MM.1S (cell line): Measurements from ENCODE around the gene SHC1.
"Not testable (repeated sequence)": the region's sequence is repeated elsewhere in the genome, so short reads cannot be mapped to it uniquely, and the experiment has no call there.

ENCODE experiments used
- DNase-seq: peaks from one replicate; pipeline ENCODE4 v3.0.0-alpha.2; 2015
- H2AFZ ChIP-seq: fragments of 300-600 bp; sonication (generic); 2 replicates; pipeline ENCODE4 v1.6.0; 2016; ENCODE audit warnings: antibody characterized with exemption, low read length
- H3F3A ChIP-seq: fragments of 300-600 bp; sonication (generic); 2 replicates; pipeline ENCODE4 v1.6.1; 2016; ENCODE audit warnings: mild to moderate bottlenecking, antibody characterized with exemption, low read length, moderate library complexity, mixed read lengths; ENCODE audit not compliant: insufficient read depth
- H3K27ac ChIP-seq: fragments of 300-600 bp; sonication (generic); 2 replicates; pipeline ENCODE4 v1.5.1; 2016; ENCODE audit warnings: mild to moderate bottlenecking, low read length
- H3K27me3 ChIP-seq: fragments of 300-600 bp; sonication (generic); replicated peaks from 2 replicates; pipeline ENCODE4 v1.6.0; 2016; ENCODE audit warnings: low read length; ENCODE audit not compliant: insufficient read depth
- H3K36me3 ChIP-seq: fragments of 300-600 bp; sonication (generic); replicated peaks from 2 replicates; pipeline ENCODE4 v1.6.1; 2016; ENCODE audit warnings: mild to moderate bottlenecking, low read length, mixed read lengths; ENCODE audit not compliant: insufficient read depth
- H3K4me1 ChIP-seq: fragments of 300-600 bp; sonication (generic); 2 replicates; pipeline ENCODE4 v1.6.1; 2016; ENCODE audit warnings: low read length, mixed read lengths
- H3K4me2 ChIP-seq: fragments of 300-600 bp; sonication (generic); 2 replicates; pipeline ENCODE4 v1.6.0; 2016; ENCODE audit warnings: low read depth, low read length
- H3K4me3 ChIP-seq: fragments of 300-600 bp; sonication (generic); 2 replicates; pipeline ENCODE4 v1.5.1; 2016; ENCODE audit warnings: low read length, mixed read lengths
- H3K79me2 ChIP-seq: fragments of 300-600 bp; sonication (generic); 2 replicates; pipeline ENCODE4 v1.6.1; 2016; ENCODE audit warnings: mixed run types, low read length, mixed read lengths
- H3K9ac ChIP-seq: fragments of 300-600 bp; sonication (generic); 2 replicates; pipeline ENCODE4 v1.6.1; 2016; ENCODE audit warnings: low read length, mixed read lengths
- H3K9me2 ChIP-seq: fragments of 300-600 bp; sonication (generic); replicated peaks from 2 replicates; pipeline ENCODE4 v1.6.1; 2016; ENCODE audit warnings: mild to moderate bottlenecking, low read length, mixed read lengths; ENCODE audit not compliant: insufficient read depth
- H3K9me3 ChIP-seq: fragments of 300-600 bp; sonication (generic); replicated peaks from 2 replicates; pipeline ENCODE4 v1.6.1; 2016; ENCODE audit warnings: mild to moderate bottlenecking, low read length, mixed read lengths; ENCODE audit not compliant: insufficient read depth
- H4K20me1 ChIP-seq: fragments of 300-600 bp; sonication (generic); 2 replicates; pipeline ENCODE4 v1.6.1; 2016; ENCODE audit warnings: mild to moderate bottlenecking, low read length, moderate library complexity, mixed read lengths; ENCODE audit not compliant: insufficient read depth
- EZH2 ChIP-seq: fragments of 300-600 bp; sonication (generic); optimal IDR thresholded peaks from 2 replicates; pipeline ENCODE3; 2017; ENCODE audit warnings: low read depth, mild to moderate bottlenecking, antibody characterized with exemption, low read length, mixed read lengths
- EZH2phosphoT487 ChIP-seq: fragments of 300-600 bp; sonication (generic); IDR thresholded peaks from 2 replicates; pipeline ENCODE4 v1.6.1; 2018; ENCODE audit warnings: antibody characterized with exemption, low read length
- TF ChIP-seq, protein P1 (sequence below): fragments of 300-600 bp; sonication (generic); IDR thresholded peaks from 2 replicates; pipeline ENCODE4 v1.5.1; 2016; ENCODE audit warnings: antibody characterized with exemption, low read length, mixed read lengths

Gene SHC1

DNA sequence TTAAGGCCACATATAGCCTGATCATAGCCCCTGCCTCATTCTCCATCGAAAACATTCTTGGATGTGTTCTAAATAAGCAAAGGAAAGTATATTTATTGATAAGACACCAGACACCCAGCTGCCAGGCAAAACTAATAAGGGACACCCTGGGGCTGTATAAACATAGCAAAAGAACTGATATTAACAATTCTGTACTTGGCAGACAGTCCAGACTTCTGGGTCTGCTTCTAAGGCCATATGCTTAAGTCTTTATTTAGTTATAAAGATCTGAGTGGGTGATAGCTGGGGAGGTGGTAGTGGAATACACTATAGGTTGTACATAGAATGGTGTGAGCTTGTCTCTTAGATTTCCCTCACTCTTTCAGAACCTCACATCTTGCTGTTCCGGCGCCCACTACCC, 7.8 kb upstream of the SHC1 start:
- TF ChIP-seq, protein P1, sequence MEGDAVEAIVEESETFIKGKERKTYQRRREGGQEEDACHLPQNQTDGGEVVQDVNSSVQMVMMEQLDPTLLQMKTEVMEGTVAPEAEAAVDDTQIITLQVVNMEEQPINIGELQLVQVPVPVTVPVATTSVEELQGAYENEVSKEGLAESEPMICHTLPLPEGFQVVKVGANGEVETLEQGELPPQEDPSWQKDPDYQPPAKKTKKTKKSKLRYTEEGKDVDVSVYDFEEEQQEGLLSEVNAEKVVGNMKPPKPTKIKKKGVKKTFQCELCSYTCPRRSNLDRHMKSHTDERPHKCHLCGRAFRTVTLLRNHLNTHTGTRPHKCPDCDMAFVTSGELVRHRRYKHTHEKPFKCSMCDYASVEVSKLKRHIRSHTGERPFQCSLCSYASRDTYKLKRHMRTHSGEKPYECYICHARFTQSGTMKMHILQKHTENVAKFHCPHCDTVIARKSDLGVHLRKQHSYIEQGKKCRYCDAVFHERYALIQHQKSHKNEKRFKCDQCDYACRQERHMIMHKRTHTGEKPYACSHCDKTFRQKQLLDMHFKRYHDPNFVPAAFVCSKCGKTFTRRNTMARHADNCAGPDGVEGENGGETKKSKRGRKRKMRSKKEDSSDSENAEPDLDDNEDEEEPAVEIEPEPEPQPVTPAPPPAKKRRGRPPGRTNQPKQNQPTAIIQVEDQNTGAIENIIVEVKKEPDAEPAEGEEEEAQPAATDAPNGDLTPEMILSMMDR, result no peak
- no peak for TF ChIP-seq EZH2
- TF ChIP-seq EZH2phosphoT487, result no peak
- H3K27me3 ChIP-seq, result no peaks in the 10 kb centered on the region
- H3K36me3 ChIP-seq, result peaks cover 9% of the 10 kb centered on the region
- H4K20me1 ChIP-seq, result no peaks in the 10 kb centered on the region
- peaks cover 79% of the 10 kb centered on the region for H3K79me2 ChIP-seq
- H3K4me1 ChIP-seq, result peaks cover 13% of the 10 kb centered on the region
- no peak overlapping the region for H3K4me3 ChIP-seq
- H3K9ac ChIP-seq, result no peak overlapping the region
- H3K9me3 ChIP-seq, result no peaks in the 10 kb centered on the region
- no peak overlapping the region for H2AFZ ChIP-seq
- no peak overlapping the region for H3K27ac ChIP-seq
- H3K4me2 ChIP-seq, result no peak overlapping the region
- H3F3A ChIP-seq, result peaks cover 54% of the 10 kb centered on the region
- DNase-seq, result no peak
- no peaks in the 10 kb centered on the region for H3K9me2 ChIP-seq

DNA sequence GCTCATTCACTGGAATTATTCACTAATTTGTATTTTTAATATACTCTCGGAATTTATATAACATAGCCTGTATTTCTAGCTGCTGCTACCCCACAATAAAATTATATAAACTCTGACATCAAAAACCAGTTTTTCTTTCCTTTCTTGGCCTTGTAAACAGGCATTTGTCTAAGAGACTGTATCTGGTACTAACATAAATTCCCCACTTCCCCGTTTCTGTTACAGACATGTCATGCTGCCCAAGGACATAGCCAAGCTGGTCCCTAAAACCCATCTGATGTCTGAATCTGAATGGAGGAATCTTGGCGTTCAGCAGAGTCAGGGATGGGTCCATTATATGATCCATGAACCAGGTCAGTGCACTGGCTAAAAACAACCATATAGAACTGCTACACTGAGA, 7.2 kb upstream of the SHC1 start:
- H3K4me3 ChIP-seq, H3K9me3 ChIP-seq, H3K4me2 ChIP-seq, H3K27ac ChIP-seq, H3K36me3 ChIP-seq, DNase-seq, H2AFZ ChIP-seq, H3K9ac ChIP-seq, H3K9me2 ChIP-seq, H4K20me1 ChIP-seq, H3K27me3 ChIP-seq: not testable (repeated sequence)
- H3K79me2 ChIP-seq, result peaks cover 83% of the 10 kb centered on the region
- H3K4me1 ChIP-seq, result peaks cover 16% of the 10 kb centered on the region
- H3F3A ChIP-seq, result peaks cover 51% of the 10 kb centered on the region

DNA sequence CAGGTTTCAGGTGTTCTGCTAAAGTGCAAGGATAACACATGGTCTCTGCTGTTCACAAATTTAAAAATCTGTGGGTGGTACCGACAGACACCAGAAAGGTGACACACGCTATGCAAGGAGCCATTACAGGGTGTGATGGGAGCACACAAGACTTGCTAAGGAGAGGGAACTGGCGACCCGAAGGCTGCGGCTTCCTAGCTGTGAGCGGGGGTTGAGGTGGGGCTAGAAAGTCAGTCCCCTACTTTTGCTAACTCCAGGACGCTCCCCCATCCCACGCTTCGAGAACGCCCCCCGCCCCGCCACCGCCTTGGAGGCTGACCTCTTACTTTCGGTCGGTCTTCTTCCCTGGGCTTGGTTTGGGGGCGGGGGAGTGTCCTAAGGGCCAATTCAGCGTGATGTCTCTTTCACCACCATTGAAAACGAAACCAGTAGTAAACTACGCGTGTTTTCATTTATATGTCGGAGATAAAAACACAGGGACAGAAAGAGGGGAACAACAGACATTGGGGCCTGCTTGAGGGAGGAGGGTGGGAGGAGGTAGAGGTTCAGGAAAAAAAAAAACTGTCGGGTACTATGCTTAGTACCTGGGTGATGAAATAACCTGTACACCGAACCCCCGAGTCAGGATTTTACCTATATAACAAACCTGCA, 5.0 kb upstream of the SHC1 start:
- peak; percentile 92 for DNase-seq
- Histone ChIP-seq H3K4me2 (peak overlapping the region; percentile 73), H3K9ac (peak overlapping the region; percentile 86), H3K79me2 (peaks cover 84% of the 10 kb centered on the region), H3K4me1 (peaks cover 28% of the 10 kb centered on the region), H4K20me1 (no peaks in the 10 kb centered on the region), H3K27me3 (no peaks in the 10 kb centered on the region), H3K9me3 (no peaks in the 10 kb centered on the region), H3K9me2 (no peaks in the 10 kb centered on the region), H3F3A (peaks cover 44% of the 10 kb centered on the region), H3K4me3 (peak overlapping the region; percentile 69), H3K36me3 (peaks cover 9% of the 10 kb centered on the region), H3K27ac (peak overlapping the region; percentile 90), H2AFZ (0 out of 2 replicates have a peak overlapping the region, but pooled peaks have one; percentile 0)
- no peak for TF ChIP-seq EZH2phosphoT487
- no peak for TF ChIP-seq EZH2
- TF ChIP-seq, protein P1, result no peak

DNA sequence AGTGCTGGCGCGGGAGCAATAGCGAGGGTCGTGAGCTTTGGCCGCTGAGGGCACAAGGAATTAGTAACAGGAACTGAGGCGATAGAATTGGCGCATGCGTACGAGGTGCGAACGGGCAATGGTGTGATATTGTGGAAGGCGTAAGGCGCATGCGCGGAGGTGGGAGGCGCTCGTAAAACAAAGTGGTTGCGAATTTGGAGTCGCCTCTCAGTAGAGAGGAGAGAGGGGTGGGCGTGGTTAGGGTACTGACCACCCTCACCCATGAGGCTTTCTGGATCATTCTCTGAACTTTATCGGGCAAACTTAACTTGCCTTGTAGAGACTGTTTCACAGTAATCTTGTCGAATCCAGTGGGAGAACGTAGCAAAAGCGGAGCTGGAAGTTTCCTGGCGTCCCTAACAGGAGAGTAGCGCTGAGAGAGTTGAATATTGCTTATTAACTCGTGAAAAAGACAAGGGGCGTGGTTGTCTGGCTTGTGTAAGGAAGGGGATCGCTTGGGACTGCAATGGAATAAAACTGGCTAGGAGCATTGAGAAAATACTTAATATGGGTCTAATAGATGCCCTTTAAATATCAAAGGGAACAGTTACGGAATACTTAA, 4.4 kb upstream of the SHC1 start:
- Histone ChIP-seq H3K79me2 (peaks cover 87% of the 10 kb centered on the region), H3K9me2 (no peaks in the 10 kb centered on the region), H4K20me1 (no peaks in the 10 kb centered on the region), H3F3A (peaks cover 44% of the 10 kb centered on the region), H2AFZ (peak overlapping the region; percentile 21; the same call in 1 of the 2 replicates), H3K36me3 (peaks cover 9% of the 10 kb centered on the region), H3K9me3 (no peaks in the 10 kb centered on the region), H3K27me3 (no peaks in the 10 kb centered on the region), H3K4me2 (peak overlapping the region; percentile 73), H3K27ac (peak overlapping the region; percentile 90), H3K4me1 (peaks cover 32% of the 10 kb centered on the region), H3K9ac (peak overlapping the region; percentile 86), H3K4me3 (peak overlapping the region; percentile 69)
- no peak for TF ChIP-seq EZH2
- TF ChIP-seq EZH2phosphoT487, result no peak
- TF ChIP-seq, protein P1, result no peak
- DNase-seq, result peak; percentile 99
